SK-N-SH treated with all-trans-retinoic acid at 6 μM for 48 hours (cell line): ENCODE results near the gene GPRIN2.
"Not testable (repeated sequence)": the region's sequence is repeated elsewhere in the genome, so short reads cannot be mapped to it uniquely, and the experiment has no call there.

Experiments used
- ATAC-seq: fragments of 200-7000 bp; cut with Tn5 transposase; 3 replicates; pipeline ENCODE4 v1.9.1; 2020; ENCODE audit warnings: mild to moderate bottlenecking, moderate library complexity
- ARNTL ChIP-seq: fragments of 450-650 bp; formaldehyde crosslinking; IDR thresholded peaks from 2 replicates; pipeline ENCODE4 v1.5.0; 2020; ENCODE audit warnings: low read depth, mild to moderate bottlenecking, moderate library complexity, borderline replicate concordance
- BACH2 ChIP-seq: fragments of 250-450 bp; sonication (Bioruptor Pico); IDR thresholded peaks from 2 replicates; pipeline ENCODE4 v1.9.0; 2021; ENCODE audit warnings: mild to moderate bottlenecking, borderline replicate concordance
- CSDC2 ChIP-seq: fragments of 250-450 bp; sonication (Bioruptor Pico); IDR thresholded peaks from 2 replicates; pipeline ENCODE4 v1.5.0; 2020; ENCODE audit warnings: mild to moderate bottlenecking, moderate library complexity
- ESRRG ChIP-seq: fragments of 250-450 bp; sonication (Bioruptor Pico); IDR thresholded peaks from 2 replicates; pipeline ENCODE4 v1.6.1; 2021; ENCODE audit warnings: mild to moderate bottlenecking
- GLIS3 ChIP-seq: fragments of 250-450 bp; sonication (Bioruptor Pico); IDR thresholded peaks from 2 replicates; pipeline ENCODE4 v1.5.0; 2020; ENCODE audit warnings: mild to moderate bottlenecking, moderate library complexity
- ISL1 ChIP-seq: fragments of 250-450 bp; sonication (Bioruptor Pico); IDR thresholded peaks from 2 replicates; pipeline ENCODE4 v2.1.2; 2022; ENCODE audit warnings: mild to moderate bottlenecking, moderate library complexity
- OSR1 ChIP-seq: fragments of 250-450 bp; sonication (Bioruptor Pico); IDR thresholded peaks from 2 replicates; pipeline ENCODE4 v1.8.0; 2022; ENCODE audit warnings: moderate library complexity, mild to moderate bottlenecking, inconsistent platforms
- PPARA ChIP-seq: fragments of 250-450 bp; sonication (Bioruptor Pico); IDR thresholded peaks from 2 replicates; pipeline ENCODE4 v1.5.0; 2020; ENCODE audit warnings: mild to moderate bottlenecking, borderline replicate concordance
- RARB ChIP-seq: fragments of 250-450 bp; sonication (Bioruptor Pico); IDR thresholded peaks from 2 replicates; pipeline ENCODE4 v1.8.0; 2021; ENCODE audit warnings: mild to moderate bottlenecking, moderate library complexity
- SNAI2 ChIP-seq: fragments of 250-450 bp; sonication (Bioruptor Pico); IDR thresholded peaks from 2 replicates; pipeline ENCODE4 v1.5.0; 2020; ENCODE audit warnings: mild to moderate bottlenecking, moderate library complexity
- TOX ChIP-seq: fragments of 250-450 bp; sonication (Bioruptor Pico); IDR thresholded peaks from 2 replicates; pipeline ENCODE4 v1.8.0; 2021; ENCODE audit warnings: mild to moderate bottlenecking, moderate library complexity, borderline replicate concordance
- ZC3H10 ChIP-seq: fragments of 250-450 bp; sonication (Bioruptor Pico); IDR thresholded peaks from 2 replicates; pipeline ENCODE4 v1.5.1; 2021; ENCODE audit warnings: mild to moderate bottlenecking, moderate library complexity
- ZFP3 ChIP-seq: fragments of 250-450 bp; sonication (Bioruptor Pico); IDR thresholded peaks from 2 replicates; pipeline ENCODE4 v1.5.0; 2020; ENCODE audit warnings: mild to moderate bottlenecking, moderate library complexity
- ZFP30 ChIP-seq: fragments of 450-650 bp; formaldehyde crosslinking; IDR thresholded peaks from 2 replicates; pipeline ENCODE4 v1.5.0; 2022; ENCODE audit warnings: mild to moderate bottlenecking, moderate library complexity
- ZNF565 ChIP-seq: fragments of 450-650 bp; formaldehyde crosslinking; conservative IDR thresholded peaks from 2 replicates; pipeline ENCODE4 v1.5.0; 2020; ENCODE audit warnings: low read depth, mild to moderate bottlenecking, moderate library complexity
- ZNF70 ChIP-seq: fragments of 450-650 bp; formaldehyde crosslinking; IDR thresholded peaks from 2 replicates; pipeline ENCODE4 v1.5.0; 2020; ENCODE audit warnings: mild to moderate bottlenecking, moderate library complexity
- ZNF8 ChIP-seq: fragments of 450-650 bp; formaldehyde crosslinking; IDR thresholded peaks from 2 replicates; pipeline ENCODE4 v1.5.0; 2020; ENCODE audit warnings: mild to moderate bottlenecking, moderate library complexity
- TF ChIP-seq, protein P1 (sequence below): fragments of 250-450 bp; sonication (Bioruptor Pico); IDR thresholded peaks from 2 replicates; pipeline ENCODE4 v1.8.0; 2021; ENCODE audit warnings: low read depth, mild to moderate bottlenecking, moderate library complexity, borderline replicate concordance
- TF ChIP-seq, protein P2 (sequence below): fragments of 250-450 bp; sonication (Bioruptor Pico); IDR thresholded peaks from 2 replicates; pipeline ENCODE4 v1.8.0; 2020; ENCODE audit warnings: mild to moderate bottlenecking, moderate library complexity, borderline replicate concordance
- TF ChIP-seq, protein P3 (sequence below): fragments of 250-450 bp; sonication (Bioruptor Pico); IDR thresholded peaks from 2 replicates; pipeline ENCODE4 v1.5.1; 2020; ENCODE audit warnings: low read depth, mild to moderate bottlenecking, moderate library complexity

Gene GPRIN2

DNA sequence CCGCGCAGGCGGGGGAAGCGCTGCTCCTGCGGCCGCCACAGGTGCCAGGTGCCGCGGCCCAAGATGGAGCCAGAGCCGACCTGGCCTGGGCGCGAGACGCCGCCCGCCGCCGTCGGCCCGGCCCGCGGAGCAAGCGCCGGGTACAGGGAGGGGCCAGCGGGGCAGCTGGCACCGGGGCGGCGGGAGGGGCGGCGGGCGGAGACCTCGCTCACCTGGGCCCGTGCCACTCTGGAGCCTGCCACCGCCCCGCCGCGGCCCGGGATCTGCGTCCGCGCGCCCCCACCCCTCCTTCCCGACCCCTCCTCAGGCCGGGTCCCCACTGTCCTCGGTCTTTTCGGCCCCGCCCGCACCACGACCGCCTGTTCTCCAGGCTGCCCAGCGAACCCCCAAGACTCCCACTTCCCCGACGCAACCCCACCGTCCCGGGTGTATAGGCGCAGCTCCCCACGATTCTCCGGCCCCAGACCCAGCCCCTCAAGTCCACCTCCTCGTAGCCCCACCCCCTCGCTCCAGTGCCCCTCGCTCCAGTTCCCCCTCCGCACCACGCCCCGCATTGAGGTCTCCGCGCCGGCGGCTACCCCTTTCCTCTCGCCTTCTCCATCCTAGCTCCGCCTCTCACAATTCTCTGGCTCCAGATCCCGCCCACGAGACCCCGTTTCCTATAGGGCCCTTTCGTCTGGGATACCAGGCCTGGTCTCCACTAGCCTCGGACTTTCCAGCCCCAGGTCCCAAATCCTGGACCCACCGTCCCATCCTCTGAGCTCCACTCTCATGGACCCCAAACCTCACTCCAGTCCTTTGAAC lies at the start of gene GPRIN2:
Gene GPRIN2 (minus strand): TSS at position 144 of the 804 bp plus-strand sequence. CDS start 5,922 bp downstream, outside the sequence.
- TF ChIP-seq, protein P1, sequence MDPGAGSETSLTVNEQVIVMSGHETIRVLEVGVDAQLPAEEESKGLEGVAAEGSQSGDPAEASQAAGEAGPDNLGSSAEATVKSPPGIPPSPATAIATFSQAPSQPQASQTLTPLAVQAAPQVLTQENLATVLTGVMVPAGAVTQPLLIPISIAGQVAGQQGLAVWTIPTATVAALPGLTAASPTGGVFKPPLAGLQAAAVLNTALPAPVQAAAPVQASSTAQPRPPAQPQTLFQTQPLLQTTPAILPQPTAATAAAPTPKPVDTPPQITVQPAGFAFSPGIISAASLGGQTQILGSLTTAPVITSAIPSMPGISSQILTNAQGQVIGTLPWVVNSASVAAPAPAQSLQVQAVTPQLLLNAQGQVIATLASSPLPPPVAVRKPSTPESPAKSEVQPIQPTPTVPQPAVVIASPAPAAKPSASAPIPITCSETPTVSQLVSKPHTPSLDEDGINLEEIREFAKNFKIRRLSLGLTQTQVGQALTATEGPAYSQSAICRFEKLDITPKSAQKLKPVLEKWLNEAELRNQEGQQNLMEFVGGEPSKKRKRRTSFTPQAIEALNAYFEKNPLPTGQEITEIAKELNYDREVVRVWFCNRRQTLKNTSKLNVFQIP (CRISPR knock-in tag): no peak
- no peak for TF ChIP-seq ZNF8 (CRISPR knock-in tag)
- no peak for TF ChIP-seq CSDC2 (CRISPR knock-in tag)
- no peak for TF ChIP-seq ISL1 (CRISPR knock-in tag)
- TF ChIP-seq ZFP30 (CRISPR knock-in tag): no peak
- TF ChIP-seq, protein P2, sequence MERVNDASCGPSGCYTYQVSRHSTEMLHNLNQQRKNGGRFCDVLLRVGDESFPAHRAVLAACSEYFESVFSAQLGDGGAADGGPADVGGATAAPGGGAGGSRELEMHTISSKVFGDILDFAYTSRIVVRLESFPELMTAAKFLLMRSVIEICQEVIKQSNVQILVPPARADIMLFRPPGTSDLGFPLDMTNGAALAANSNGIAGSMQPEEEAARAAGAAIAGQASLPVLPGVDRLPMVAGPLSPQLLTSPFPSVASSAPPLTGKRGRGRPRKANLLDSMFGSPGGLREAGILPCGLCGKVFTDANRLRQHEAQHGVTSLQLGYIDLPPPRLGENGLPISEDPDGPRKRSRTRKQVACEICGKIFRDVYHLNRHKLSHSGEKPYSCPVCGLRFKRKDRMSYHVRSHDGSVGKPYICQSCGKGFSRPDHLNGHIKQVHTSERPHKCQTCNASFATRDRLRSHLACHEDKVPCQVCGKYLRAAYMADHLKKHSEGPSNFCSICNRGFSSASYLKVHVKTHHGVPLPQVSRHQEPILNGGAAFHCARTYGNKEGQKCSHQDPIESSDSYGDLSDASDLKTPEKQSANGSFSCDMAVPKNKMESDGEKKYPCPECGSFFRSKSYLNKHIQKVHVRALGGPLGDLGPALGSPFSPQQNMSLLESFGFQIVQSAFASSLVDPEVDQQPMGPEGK (CRISPR knock-in tag): no peak
- TF ChIP-seq PPARA (CRISPR knock-in tag): no peak
- no peak for TF ChIP-seq OSR1 (CRISPR knock-in tag)
- TF ChIP-seq ZFP3 (CRISPR knock-in tag): no peak
- TF ChIP-seq SNAI2 (CRISPR knock-in tag): no peak
- TF ChIP-seq ZNF565 (CRISPR knock-in tag): no peak
- no peak for TF ChIP-seq ZNF70
- TF ChIP-seq, protein P3, sequence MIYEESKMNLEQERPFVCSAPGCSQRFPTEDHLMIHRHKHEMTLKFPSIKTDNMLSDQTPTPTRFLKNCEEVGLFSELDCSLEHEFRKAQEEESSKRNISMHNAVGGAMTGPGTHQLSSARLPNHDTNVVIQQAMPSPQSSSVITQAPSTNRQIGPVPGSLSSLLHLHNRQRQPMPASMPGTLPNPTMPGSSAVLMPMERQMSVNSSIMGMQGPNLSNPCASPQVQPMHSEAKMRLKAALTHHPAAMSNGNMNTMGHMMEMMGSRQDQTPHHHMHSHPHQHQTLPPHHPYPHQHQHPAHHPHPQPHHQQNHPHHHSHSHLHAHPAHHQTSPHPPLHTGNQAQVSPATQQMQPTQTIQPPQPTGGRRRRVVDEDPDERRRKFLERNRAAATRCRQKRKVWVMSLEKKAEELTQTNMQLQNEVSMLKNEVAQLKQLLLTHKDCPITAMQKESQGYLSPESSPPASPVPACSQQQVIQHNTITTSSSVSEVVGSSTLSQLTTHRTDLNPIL (CRISPR knock-in tag): no peak
- no peak for TF ChIP-seq ZC3H10 (CRISPR knock-in tag)
- TF ChIP-seq ESRRG (CRISPR knock-in tag): no peak
- TF ChIP-seq BACH2 (CRISPR knock-in tag): no peak
- no peak for TF ChIP-seq ARNTL
- TF ChIP-seq RARB (CRISPR knock-in tag): no peak
- no peak for TF ChIP-seq GLIS3 (CRISPR knock-in tag)
- no peak for TF ChIP-seq TOX (CRISPR knock-in tag)
- ATAC-seq: peak; percentile 21; the same call in 2 of the 3 replicates

DNA sequence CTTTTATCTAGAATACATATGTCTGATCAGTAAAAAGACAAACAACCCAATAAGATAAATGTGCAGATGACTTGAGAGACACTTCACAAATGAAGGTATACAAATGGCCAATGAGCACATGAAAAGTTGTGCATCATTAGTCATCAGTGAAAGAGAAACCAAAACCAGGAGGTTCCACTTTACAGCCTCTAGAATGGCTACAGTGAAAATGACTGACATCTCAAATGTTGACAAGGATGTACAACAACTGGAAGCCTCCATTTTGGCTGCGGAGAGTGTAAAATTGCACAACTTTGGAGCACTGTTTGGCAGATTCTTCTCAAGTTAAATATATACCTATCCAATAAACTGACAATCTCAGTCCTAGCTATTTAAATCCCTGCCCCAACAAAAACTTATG lies 44.1 kb upstream of the GPRIN2 start:
- not testable (repeated sequence) for ATAC-seq

DNA sequence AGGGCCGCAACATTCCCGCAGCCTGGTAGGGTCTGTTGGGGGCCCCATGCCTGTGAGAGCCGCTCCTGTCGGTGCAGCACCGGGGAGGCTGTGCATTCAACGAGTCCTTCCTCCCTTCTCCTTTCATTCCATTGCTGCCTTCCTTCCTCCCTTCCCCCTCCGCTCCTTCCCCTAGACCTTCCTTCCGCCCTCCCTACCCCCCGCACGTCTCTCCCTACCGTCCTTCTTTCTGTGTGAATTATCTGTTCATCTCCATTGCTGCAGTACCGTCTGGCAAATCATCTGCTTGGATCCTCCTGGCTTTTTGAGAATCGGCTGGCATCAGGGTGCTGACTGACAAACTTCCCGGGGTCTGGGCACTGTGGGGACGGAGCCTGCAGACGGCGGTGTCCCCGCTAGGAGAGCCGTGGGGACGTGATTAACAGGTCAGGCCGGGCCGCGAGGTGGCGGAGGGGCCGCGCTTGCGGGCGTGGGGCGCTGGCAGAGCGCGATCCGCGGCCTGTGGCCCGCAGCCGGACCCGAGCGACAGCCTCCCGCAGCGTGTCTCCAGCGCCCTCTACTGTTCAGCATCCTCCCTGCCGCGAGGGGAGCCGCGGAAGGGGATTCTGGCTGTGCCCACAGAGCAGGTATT lies 41.3 kb upstream of the GPRIN2 start:
- peak; percentile 93 for ATAC-seq

DNA sequence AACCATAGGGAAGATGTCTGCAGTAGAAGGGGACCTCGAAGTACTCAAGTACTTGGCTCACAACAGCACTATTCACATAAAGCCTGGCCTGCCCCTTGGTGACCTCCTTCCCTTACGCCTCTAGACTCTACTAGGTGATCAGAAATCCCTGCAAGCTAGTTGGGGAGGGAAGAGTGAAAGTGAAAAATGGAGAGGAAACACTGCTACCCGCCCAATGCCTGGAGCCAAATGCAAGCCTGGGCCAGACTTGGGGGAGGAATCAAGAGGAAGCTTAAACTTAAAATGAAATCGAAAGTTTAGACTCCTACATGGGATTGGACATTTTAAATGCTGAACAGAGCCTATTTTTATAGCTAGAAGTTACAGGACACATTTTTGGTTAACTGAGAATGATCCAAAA lies 40.1 kb upstream of the GPRIN2 start:
- not testable (repeated sequence) for ATAC-seq

DNA sequence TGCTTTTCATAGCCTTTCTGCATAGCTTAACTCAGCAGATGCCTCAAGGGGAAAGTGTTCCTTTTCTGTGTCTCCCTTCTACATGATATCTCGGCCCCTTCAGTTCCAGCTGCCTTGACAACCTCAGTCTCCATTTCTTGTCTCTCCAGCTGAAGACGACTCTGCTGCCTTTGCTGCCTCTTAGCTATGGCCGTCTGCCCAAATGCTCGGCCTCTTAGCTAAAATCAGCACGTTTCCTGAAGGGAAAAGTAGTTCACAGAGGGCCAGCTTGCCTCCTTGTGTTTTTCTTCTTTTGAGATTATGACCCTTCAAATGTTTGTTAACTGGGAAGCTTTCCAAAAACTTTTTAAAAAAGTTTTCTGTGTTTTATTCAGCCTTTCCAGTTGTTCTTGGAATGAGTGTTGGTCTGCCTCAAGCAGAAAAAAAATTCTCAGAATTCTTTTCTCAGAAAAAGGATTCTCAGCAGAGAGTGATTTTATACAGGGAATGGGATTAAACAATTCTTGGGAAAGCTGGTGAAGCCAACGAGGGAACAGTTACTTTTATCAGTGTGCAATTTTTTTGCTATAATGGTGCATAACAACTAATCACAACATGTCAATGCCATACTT lies 38.1 kb upstream of the GPRIN2 start:
- not testable (repeated sequence) for ATAC-seq

DNA sequence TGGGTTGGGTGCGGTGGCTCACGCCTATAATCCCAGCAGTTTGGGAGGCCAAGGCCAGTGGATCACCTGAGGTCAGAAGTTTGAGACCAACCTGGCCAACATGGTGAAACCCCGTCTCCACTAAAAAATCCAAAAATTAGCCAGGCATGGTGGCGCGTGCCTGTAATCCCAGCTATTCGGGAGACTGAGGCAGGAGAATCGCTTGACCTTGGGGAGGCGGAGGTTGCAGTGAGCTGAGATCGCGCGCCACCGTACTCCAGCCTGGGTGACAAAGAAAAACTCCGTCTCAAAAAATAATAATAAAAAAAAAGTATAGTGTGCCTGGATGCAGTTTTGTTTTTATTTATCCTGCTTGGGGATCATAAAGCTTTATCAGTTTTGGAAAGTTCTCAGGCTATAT lies 36.8 kb upstream of the GPRIN2 start:
- not testable (repeated sequence) for ATAC-seq

DNA sequence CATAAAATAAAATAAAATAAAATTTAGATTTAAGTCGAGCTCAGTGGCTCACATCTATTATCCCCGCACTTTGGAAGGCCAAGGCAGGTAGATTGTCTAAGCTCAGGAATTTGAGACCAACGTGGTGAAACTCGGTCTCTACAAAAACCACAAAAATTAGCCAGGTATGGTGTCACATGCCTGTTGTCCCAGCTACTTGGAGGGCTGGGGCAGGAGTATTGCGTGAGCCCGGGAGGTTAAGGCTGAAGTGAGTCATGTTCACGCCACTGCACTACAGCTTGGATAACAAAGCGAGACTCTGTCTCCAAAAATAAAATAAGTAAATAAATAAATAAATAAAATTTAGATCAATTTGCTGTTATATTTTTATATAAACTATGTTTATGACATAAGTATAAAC lies 34.6 kb upstream of the GPRIN2 start:
- ATAC-seq: not testable (repeated sequence)

DNA sequence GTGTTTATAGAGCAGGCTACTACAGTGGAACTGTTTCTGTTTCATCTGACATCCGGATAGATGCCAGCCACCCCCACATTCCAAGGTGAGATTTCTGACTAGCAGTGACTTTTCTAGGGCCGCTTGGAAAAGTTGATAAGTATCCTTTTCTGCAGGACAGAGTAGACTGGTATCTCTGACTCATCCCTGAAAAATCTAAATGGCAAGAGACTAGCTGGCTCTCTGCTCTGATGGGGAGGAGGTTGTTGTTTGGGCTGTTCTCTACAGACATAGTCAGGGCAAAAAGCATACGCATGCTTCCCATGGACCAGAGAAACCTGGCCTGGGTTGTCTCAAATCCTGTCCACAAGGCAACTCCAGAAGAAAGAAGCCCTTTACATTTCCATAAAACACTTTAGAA lies 33.1 kb upstream of the GPRIN2 start:
- ATAC-seq: peak; percentile 67

DNA sequence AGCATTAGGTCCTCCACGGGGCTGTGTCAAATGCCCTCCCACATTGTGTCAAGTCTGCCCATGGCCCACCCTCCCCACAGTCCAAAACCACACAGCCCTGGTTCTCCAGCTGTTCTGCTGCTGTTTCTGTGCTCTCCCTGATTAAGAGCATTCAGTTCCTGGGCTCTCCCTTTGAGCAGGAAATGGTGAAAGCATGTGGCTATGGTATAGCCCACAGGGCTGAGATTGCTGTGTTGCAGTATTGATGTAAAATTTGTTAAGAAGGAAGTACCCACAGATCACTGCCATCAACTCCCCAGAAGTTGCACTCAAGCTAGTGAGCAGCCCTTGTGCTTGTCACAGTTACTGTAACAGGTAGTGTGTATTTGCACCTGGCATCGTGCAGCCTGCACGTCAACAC lies 31.8 kb upstream of the GPRIN2 start:
- ATAC-seq: not testable (repeated sequence)

DNA sequence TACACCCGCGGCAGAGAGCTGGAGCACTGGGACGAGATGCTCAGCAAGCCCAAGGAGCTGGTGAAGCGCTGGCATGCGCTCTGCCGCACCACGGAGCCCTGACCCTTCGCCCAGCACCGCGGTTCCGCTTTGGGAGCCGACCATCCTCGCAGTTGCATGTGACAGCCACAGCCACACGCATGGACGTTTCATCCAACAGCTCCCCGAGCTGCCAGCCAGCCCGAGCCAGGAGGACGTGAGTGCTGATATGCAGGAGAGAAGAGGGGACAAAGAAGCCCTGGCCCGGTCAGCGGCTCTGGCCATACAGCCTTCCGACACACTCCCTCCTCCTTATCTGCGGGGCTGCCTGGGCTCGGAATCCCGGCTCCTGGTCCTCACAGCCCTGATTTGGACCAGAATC lies 31.1 kb upstream of the GPRIN2 start:
- ATAC-seq: not testable (repeated sequence)

DNA sequence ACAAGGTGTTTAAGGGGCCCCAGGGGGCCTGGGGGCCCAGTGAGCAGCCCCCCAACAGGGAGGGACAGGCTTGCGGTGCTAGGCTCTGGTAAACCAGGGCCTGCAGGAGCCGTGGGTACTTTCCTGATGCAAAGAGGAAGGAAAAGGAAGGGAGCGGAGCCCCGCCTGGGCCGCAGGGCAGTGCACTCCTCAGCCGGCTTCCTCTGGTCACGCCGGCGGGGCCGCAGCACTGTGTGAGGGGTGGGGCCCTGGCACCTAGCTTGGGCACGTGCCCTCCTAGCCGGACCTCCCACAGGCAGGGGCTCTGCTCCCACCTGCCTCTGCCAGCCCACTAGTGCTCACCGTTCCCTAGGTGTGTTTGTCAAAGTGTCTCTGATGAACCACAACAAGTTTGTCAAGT lies 28.8 kb upstream of the GPRIN2 start:
- not testable (repeated sequence) for ATAC-seq

DNA sequence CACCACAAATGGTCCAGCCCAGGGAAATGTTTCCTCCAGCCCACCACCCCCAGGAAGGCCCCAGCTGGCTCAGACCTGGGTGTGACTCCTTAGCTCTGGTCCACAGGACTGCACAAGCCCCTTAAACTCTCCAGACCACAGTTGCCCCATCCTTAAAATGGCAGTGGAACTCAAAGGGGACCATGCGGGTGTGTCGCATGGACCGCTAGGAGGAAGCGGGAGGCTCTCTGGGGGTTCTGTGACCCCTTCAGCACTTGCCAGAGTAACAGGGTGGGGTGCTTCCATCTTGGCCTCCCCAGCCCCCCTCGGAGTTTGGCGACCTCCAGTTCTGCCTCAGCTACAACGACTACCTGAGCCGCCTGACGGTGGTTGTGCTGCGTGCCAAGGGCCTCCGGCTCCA lies 27.7 kb upstream of the GPRIN2 start:
- not testable (repeated sequence) for ATAC-seq
